H9 (cell line): ENCODE measurements around the gene PPCDC. TPM values are rescaled to one million over a fixed set of nuclear protein-coding genes. Genes with fewer than 3 reads are reported as not detected.

Experiments used
- DNase-seq: peaks from one replicate; pipeline ENCODE4 v3.0.0-alpha.2; 2017
- H2AFZ ChIP-seq: one replicate; pipeline ENCODE4 v1.6.1; 2013; ENCODE audit warnings: mild to moderate bottlenecking, low read length, control low read depth, moderate library complexity
- H2AK5ac ChIP-seq: 2 replicates; pipeline ENCODE4 v1.6.1; 2013; ENCODE audit warnings: low read length, control low read depth, mixed read lengths; ENCODE audit not compliant: insufficient read length
- H2BK120ac ChIP-seq: one replicate; pipeline ENCODE4 v1.6.1; 2013; ENCODE audit warnings: low read depth, mild to moderate bottlenecking, low read length, control low read depth, inconsistent platforms; ENCODE audit not compliant: poor library complexity, severe bottlenecking
- H2BK12ac ChIP-seq: 2 replicates; pipeline ENCODE4 v1.6.1; 2013; ENCODE audit warnings: low read length, control low read depth, mixed read lengths, low read depth; ENCODE audit not compliant: insufficient read length
- H2BK15ac ChIP-seq: 2 replicates; pipeline ENCODE4 v1.6.1; 2013; ENCODE audit warnings: low read depth, low read length, control low read depth
- H2BK20ac ChIP-seq: one replicate; pipeline ENCODE4 v1.6.1; 2013; ENCODE audit warnings: low read depth, mild to moderate bottlenecking, low read length, control low read depth, inconsistent platforms; ENCODE audit not compliant: poor library complexity, severe bottlenecking
- H2BK5ac ChIP-seq: 2 replicates; pipeline ENCODE4 v1.6.1; 2013; ENCODE audit warnings: low read length, control low read depth, mixed read lengths; ENCODE audit not compliant: insufficient read length
- H3K14ac ChIP-seq: 2 replicates; pipeline ENCODE4 v1.6.1; 2013; ENCODE audit warnings: low read length, control low read depth; ENCODE audit not compliant: insufficient read depth
- H3K18ac ChIP-seq: 2 replicates; pipeline ENCODE4 v1.6.1; 2013; ENCODE audit warnings: low read depth, mild to moderate bottlenecking, mixed read lengths, low read length, control low read depth; ENCODE audit not compliant: insufficient read length
- H3K23ac ChIP-seq: 2 replicates; pipeline ENCODE4 v1.6.1; 2013; ENCODE audit warnings: low read length, control low read depth, mixed read lengths, low read depth; ENCODE audit not compliant: insufficient read length
- H3K23me2 ChIP-seq: 2 replicates; pipeline ENCODE4 v1.6.1; 2013; ENCODE audit warnings: low read depth, mild to moderate bottlenecking, mixed read lengths, low read length, control low read depth; ENCODE audit not compliant: insufficient read length, poor library complexity, severe bottlenecking
- H3K27ac ChIP-seq: 2 replicates; pipeline ENCODE4 v1.5.1; 2013; ENCODE audit warnings: low read length, control low read depth, mixed read lengths, low read depth; ENCODE audit not compliant: insufficient read length
- H3K27me3 ChIP-seq: 2 replicates; pipeline ENCODE4 v1.6.1; 2013; ENCODE audit warnings: low read length, control low read depth, inconsistent platforms; ENCODE audit not compliant: insufficient read depth
- H3K4ac ChIP-seq: 2 replicates; pipeline ENCODE4 v1.6.1; 2013; ENCODE audit warnings: low read depth, mild to moderate bottlenecking, control low read depth, inconsistent platforms, low read length, moderate library complexity
- H3K4me1 ChIP-seq: 2 replicates; pipeline ENCODE4 v1.6.1; 2013; ENCODE audit warnings: low read length, control low read depth, inconsistent platforms; ENCODE audit not compliant: insufficient read depth
- H3K4me2 ChIP-seq: 2 replicates; pipeline ENCODE4 v1.6.1; 2013; ENCODE audit warnings: low read length, control low read depth, mixed read lengths; ENCODE audit not compliant: insufficient read length, insufficient read depth
- H3K56ac ChIP-seq: 2 replicates; pipeline ENCODE4 v1.6.1; 2013; ENCODE audit warnings: low read depth, mild to moderate bottlenecking, mixed read lengths, low read length, control low read depth; ENCODE audit not compliant: insufficient read length
- H3K79me1 ChIP-seq: 2 replicates; pipeline ENCODE4 v1.6.1; 2013; ENCODE audit warnings: low read depth, mild to moderate bottlenecking, moderate library complexity, low read length, control low read depth, inconsistent platforms; ENCODE audit not compliant: insufficient read depth, poor library complexity, severe bottlenecking
- H3K79me2 ChIP-seq: 2 replicates; pipeline ENCODE4 v1.6.1; 2013; ENCODE audit warnings: low read length, control low read depth, inconsistent platforms; ENCODE audit not compliant: insufficient read depth
- H3K9ac ChIP-seq: 2 replicates; pipeline ENCODE4 v1.6.1; 2013; ENCODE audit warnings: low read length, control low read depth, mixed read lengths; ENCODE audit not compliant: insufficient read length; ENCODE audit errors: extremely low read depth
- H3K9me3 ChIP-seq: one replicate; pipeline ENCODE4 v1.6.1; 2013; ENCODE audit warnings: low read depth, low read length, inconsistent platforms; ENCODE audit not compliant: control insufficient read depth
- H3T11ph ChIP-seq: one replicate; pipeline ENCODE4 v1.6.1; 2013; ENCODE audit warnings: mild to moderate bottlenecking, low read length, control low read depth, inconsistent platforms
- H4K20me1 ChIP-seq: one replicate; pipeline ENCODE4 v1.6.1; 2013; ENCODE audit not compliant: control insufficient read depth, insufficient read length, insufficient read depth
- H4K5ac ChIP-seq: 2 replicates; pipeline ENCODE4 v1.6.1; 2013; ENCODE audit warnings: low read depth, mild to moderate bottlenecking, mixed read lengths, low read length, control low read depth; ENCODE audit not compliant: insufficient read length
- H4K8ac ChIP-seq: replicated peaks from 2 replicates; pipeline ENCODE4 v1.6.1; 2013; ENCODE audit warnings: low read length, control low read depth, mixed read lengths, low read depth; ENCODE audit not compliant: insufficient read length
- H4K91ac ChIP-seq: 2 replicates; pipeline ENCODE4 v1.6.1; 2013; ENCODE audit warnings: low read depth, mild to moderate bottlenecking, moderate library complexity, mixed read lengths, low read length, control low read depth; ENCODE audit not compliant: insufficient read length
- H3K27ac Mint-ChIP-seq, 3 experiments: 2 replicates in 2 of 3; 3 replicates in 1 of 3; pipeline ENCODE4 v1.8.0; 2020 to 2021; ENCODE audit warnings: mixed read lengths in 3 of 3, mild to moderate bottlenecking in 1 of 3, moderate library complexity in 1 of 3
- H3K27me3 Mint-ChIP-seq: 2 replicates; pipeline ENCODE4 v1.8.0; 2021; ENCODE audit warnings: low read depth, mild to moderate bottlenecking, moderate library complexity, mixed read lengths
- H3K36me3 Mint-ChIP-seq, 3 experiments: 2 replicates in 2 of 3; 3 replicates in 1 of 3; pipeline ENCODE4 v1.8.0; 2020 to 2021; ENCODE audit warnings: low read depth in 3 of 3, mixed read lengths in 3 of 3; ENCODE audit not compliant: insufficient read depth in 1 of 3
- H3K4me1 Mint-ChIP-seq, 2 experiments: 2 replicates each; pipeline ENCODE4 v1.8.0; 2020; ENCODE audit warnings: mixed read lengths in 2 of 2
- H3K4me3 Mint-ChIP-seq, 2 experiments: 2 replicates in 1 of 2; 3 replicates in 1 of 2; pipeline ENCODE4 v1.8.0; 2020 to 2021; ENCODE audit warnings: mild to moderate bottlenecking in 2 of 2, mixed read lengths in 2 of 2, moderate library complexity in 1 of 2
- H3K9me3 Mint-ChIP-seq, 2 experiments: 2 replicates in 1 of 2; 3 replicates in 1 of 2; pipeline ENCODE4 v1.8.0; 2020; ENCODE audit warnings: mild to moderate bottlenecking in 2 of 2, mixed read lengths in 2 of 2, moderate library complexity in 1 of 2
- CTCF ChIP-seq: fragments of 200-600 bp; sonication (generic); conservative IDR thresholded peaks from 3 replicates; pipeline ENCODE4 v1.8.0; 2021; ENCODE audit warnings: antibody characterized with exemption, mild to moderate bottlenecking
- WGBS: extraction: QIAGEN DNeasy Blood & Tissue Kit; methylation state at CpG from one replicate; pipeline ENCODE4 v1.1.7; 2013; ENCODE audit warnings: missing lambda C conversion rate, low lambda C conversion rate, mixed read lengths; ENCODE audit not compliant: insufficient read length; ENCODE audit errors: extremely low coverage; 5-methylcytosine and 5-hydroxymethylcytosine counted together
- total RNA-seq: library from RNA; stranded (reverse); gene quantifications from 2 replicates; pipeline ENCODE4 v1.2.1, GENCODE V29; 2021

The PPCDC gene
- total RNA-seq, 1 experiment from 2014 or later: 17.6 TPM

- no peak for DNase-seq
- Histone ChIP-seq H3K23ac (no peak overlapping the region), H3K27ac (no peak overlapping the region), H2BK20ac (no peak overlapping the region), H3K79me1 (no peaks in the 10 kb centered on the region), H4K91ac (no peak overlapping the region), H4K8ac (no peak overlapping the region), H3K9me3 (no peaks in the 10 kb centered on the region), H2AFZ (no peak overlapping the region), H3T11ph (no peak overlapping the region), H2BK120ac (no peak overlapping the region), H3K56ac (no peak overlapping the region), H2BK12ac (no peak overlapping the region), H3K23me2 (peaks cover 3% of the 10 kb centered on the region), H3K18ac (no peak overlapping the region), H2AK5ac (no peak overlapping the region), H3K27me3 (no peaks in the 10 kb centered on the region), H4K5ac (no peak overlapping the region), H3K4ac (no peak overlapping the region), H3K14ac (no peak overlapping the region), H3K4me1 (no peaks in the 10 kb centered on the region), H3K4me2 (no peak overlapping the region), H4K20me1 (no peaks in the 10 kb centered on the region), H3K9ac (no peak overlapping the region), H3K79me2 (no peaks in the 10 kb centered on the region), H2BK15ac (no peak overlapping the region), H2BK5ac (no peak overlapping the region)
- H3K4me3 Mint-ChIP-seq: no peak overlapping the region; a peak in 1 of 5 replicates
- H3K4me1 Mint-ChIP-seq: no peaks in the 10 kb centered on the region
- TF ChIP-seq CTCF: no peak
- peaks cover 5% of the 10 kb centered on the region for H3K27me3 Mint-ChIP-seq
- H3K27ac Mint-ChIP-seq: no peak overlapping the region
- no peaks in the 10 kb centered on the region for H3K36me3 Mint-ChIP-seq
- no CpG with 5 or more reads among the region's 7 CpGs for WGBS
- H3K9me3 Mint-ChIP-seq: peaks cover 0 to 2% of the 10 kb centered on the region in 2 experiments; a peak in 2 of 5 replicates
These were observed 74.5 kb downstream of the PPCDC start for GRCh38 chr15:75097939-75098338.
